SH-SY5Y (cell line): ENCODE results near the gene FBXW8.

Experiments used
- GATA2 ChIP-seq: IDR thresholded peaks from 2 replicates; pipeline ENCODE4 v1.6.1; 2011; ENCODE audit warnings: mild to moderate bottlenecking, low read depth, low read length
- GATA3 ChIP-seq: IDR thresholded peaks from 2 replicates; pipeline ENCODE4 v1.6.1; 2011; ENCODE audit warnings: low read depth, mild to moderate bottlenecking, low read length, moderate library complexity

DNA sequence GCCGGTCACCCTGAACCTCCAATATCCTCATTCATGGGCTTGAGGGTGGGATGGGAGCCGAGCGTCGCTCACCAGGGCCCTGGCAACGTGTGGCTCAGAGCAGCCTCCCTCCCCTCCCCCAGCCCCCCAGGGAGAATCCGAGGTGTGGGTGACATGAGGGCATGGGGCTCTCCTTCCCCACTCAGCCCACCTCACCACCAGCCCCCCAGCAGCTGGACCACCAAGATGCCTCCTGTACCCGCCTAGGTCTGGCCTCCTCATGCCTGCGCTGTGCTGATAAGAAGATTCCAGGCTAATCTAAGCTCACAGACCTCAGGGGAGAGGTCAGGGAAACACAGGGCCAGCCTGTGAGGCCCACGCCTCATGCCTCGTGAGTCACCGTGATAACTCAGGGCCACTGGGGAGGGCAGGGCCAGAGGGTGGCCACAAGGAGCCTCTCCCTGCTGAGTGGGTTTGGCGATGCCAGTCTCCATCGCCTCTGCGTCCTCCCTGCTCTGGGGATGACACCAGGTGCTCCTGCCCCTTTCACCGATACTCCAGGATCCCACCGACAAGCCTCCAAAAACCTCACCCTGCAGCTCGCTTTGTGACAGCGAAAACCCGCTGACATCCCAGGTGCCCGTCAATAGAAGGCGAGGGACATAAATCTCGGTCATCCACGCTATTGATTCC, 131.6 kb downstream of the FBXW8 start:
- TF ChIP-seq GATA2, result no peak
- no peak for TF ChIP-seq GATA3
